NB4 (cell line): ENCODE measurements around the gene AGPAT1.

Experiments
- CTCF ChIP-seq: IDR thresholded peaks from one replicate; pipeline ENCODE4 v1.5.1; 2012; ENCODE audit warnings: low read depth, low read length
- MAX ChIP-seq: IDR thresholded peaks from 2 replicates; pipeline ENCODE4 v1.6.1; 2011; ENCODE audit warnings: low read depth, low read length
- POLR2A ChIP-seq: IDR thresholded peaks from 2 replicates; pipeline ENCODE4 v1.6.1; 2011; ENCODE audit warnings: mild to moderate bottlenecking; ENCODE audit not compliant: insufficient read length; ENCODE audit errors: extremely low read depth

DNA sequence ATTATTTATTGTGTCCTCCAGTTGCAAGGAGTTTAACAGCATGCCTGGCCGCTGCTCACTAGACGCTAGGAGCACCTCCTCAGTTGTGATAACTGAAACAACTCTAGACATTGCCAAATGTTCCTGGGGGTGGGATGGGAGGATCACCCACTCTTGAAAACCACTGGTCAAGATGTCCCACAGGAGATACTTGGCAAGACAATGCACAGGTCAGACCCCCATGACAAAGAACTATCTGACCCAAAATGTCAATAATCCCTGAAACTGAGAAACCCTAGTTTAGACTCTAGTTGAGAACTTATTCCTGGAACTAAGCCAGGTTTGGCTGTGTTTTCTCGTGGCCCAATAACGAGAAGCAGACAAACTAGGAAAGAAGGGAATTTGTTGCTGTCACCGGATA, 36.3 kb downstream of the AGPAT1 start:
- TF ChIP-seq CTCF = no peak
- TF ChIP-seq POLR2A = no peak
- TF ChIP-seq MAX = no peak
